Thymus (tissue), 11 donors: ENCODE measurements around the gene HPN. TPM values are rescaled to one million over a fixed set of nuclear protein-coding genes. Genes with fewer than 3 reads are reported as not detected.
"Not testable (repeated sequence)": the region's sequence is repeated elsewhere in the genome, so short reads cannot be mapped to it uniquely, and the experiment has no call there.

Experiments
- DNase-seq, 9 donors: peaks; one replicate each; pipeline ENCODE4 v3.0.0-alpha.2; 2013; ENCODE audit warnings: low spot score in 9 of 9, low read depth in 6 of 9, missing footprints in 1 of 9
- H3K27ac ChIP-seq, 2 donors: one replicate each; pipeline ENCODE4 v1.5.1; 2013; ENCODE audit warnings: control low read depth in 1 of 2, low read depth in 1 of 2, low read length in 1 of 2, mild to moderate bottlenecking in 1 of 2, moderate library complexity in 1 of 2
- H3K27me3 ChIP-seq, 2 donors: one replicate each; pipeline ENCODE4 v1.5.1; 2013; ENCODE audit warnings: low read length in 1 of 2; ENCODE audit not compliant: control insufficient read depth in 2 of 2, insufficient read depth in 1 of 2
- H3K36me3 ChIP-seq, 2 donors: one replicate each; pipeline ENCODE4 v1.5.1; 2013; ENCODE audit warnings: low read length in 1 of 2, mild to moderate bottlenecking in 1 of 2, moderate library complexity in 1 of 2; ENCODE audit not compliant: control insufficient read depth in 2 of 2, insufficient read depth in 2 of 2
- H3K4me1 ChIP-seq, 2 donors: one replicate each; pipeline ENCODE4 v1.5.1; 2013; ENCODE audit warnings: low read length in 2 of 2; ENCODE audit not compliant: control insufficient read depth in 2 of 2, insufficient read depth in 2 of 2
- H3K4me3 ChIP-seq, 2 donors: one replicate each; pipeline ENCODE4 v1.5.1; 2013; ENCODE audit warnings: low read length in 2 of 2, control low read depth in 1 of 2, mild to moderate bottlenecking in 1 of 2
- H3K9me3 ChIP-seq, 2 donors: one replicate each; pipeline ENCODE4 v1.5.1; 2013; ENCODE audit warnings: low read length in 1 of 2, mild to moderate bottlenecking in 1 of 2; ENCODE audit not compliant: control insufficient read depth in 2 of 2, insufficient read depth in 1 of 2
- WGBS: extraction: QIAGEN DNeasy Blood & Tissue Kit; methylation state at CpG from one replicate; pipeline ENCODE4 v1.1.7; 2013; 5-methylcytosine and 5-hydroxymethylcytosine counted together
- polyA plus RNA-seq: library from polyadenylated mRNA; stranded (reverse); fragments of 200-250 nt; gene quantifications from one replicate; pipeline ENCODE4 v1.2.3, GENCODE V29; 2013
- total RNA-seq: library from RNA; stranded (reverse); fragments of 120-200 nt; gene quantifications from one replicate; pipeline ENCODE4 v1.2.4, GENCODE V29; 2013
- donor health status: healthy.

The HPN gene
- total and polyA plus RNA-seq, 2 donors = 0.66 to 0.82 TPM

DNA sequence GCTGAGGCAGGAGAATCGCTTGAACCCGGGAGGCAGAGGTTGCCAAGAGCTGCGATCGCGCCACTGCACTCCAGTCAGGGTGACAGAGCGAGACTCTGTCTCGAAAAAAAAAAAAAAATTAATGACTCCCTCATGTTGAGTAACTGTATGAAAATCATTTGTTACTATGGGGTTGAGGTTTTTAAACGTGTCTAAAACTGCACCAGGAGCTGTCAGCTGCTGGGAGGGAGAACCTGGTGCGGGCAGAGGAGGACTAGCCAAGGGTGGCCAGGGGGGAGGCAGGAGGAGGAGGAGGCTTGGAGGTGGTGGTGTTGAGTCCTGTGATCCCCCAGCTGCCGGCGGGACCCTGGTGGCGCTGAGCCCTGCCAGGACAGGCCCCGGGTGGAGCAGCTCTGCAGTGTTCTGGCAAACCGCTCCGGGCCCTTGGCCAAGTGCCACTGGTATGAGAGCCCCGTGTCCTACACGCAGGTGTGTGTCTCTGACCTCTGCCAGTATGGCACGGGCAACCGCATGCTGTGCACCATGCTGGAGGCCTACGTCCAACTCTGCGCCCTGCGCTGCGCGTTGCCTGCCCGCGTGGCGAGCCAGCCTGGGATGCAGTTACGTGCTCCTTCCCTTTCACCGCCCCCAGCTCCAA is 57.0 kb downstream of the HPN start:
- no peaks in the 10 kb centered on the region for H3K9me3 ChIP-seq
- no peaks in the 10 kb centered on the region for H3K27me3 ChIP-seq
- H3K4me3 ChIP-seq = no peak overlapping the region
- no peaks in the 10 kb centered on the region for H3K36me3 ChIP-seq
- H3K27ac ChIP-seq = no peak overlapping the region
- no peak for DNase-seq
- 95% methylated on average over 29 of the region's 29 CpGs for WGBS
- no peaks in the 10 kb centered on the region for H3K4me1 ChIP-seq

DNA sequence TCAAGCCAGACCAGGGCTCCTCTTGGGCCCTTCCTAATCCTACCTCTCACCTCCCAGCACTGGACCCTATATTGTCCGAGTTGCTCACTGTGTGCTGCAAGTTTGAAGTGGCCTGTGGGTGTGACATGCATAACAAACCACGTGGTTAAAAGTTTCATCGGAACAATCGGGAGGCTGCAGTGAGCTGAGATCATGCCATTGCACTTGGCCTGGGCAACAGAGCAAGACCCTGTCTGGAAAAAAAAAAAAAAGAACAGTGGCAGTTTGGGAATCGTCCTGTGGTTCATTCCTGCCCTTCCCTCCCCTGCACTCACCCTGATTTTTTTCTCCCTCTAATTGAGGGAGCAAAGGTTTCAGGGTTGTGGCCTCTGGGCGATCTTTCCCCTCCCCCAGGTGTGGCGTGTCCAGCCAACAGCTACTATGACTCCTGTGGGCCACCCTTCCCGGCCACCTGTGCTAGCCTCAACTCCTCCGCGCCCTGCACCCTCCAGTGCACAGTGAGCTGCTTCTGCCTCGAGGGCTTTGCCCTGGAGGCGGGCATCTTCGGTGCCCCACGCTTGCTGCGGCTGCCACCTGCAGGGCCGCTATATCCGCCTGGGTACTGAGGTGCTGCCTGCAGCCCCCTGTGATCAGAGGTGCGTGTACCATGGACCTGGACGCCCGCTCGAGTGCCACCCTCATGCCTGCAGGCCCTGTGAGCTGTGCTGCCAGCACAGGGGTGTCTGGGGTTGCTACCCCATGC is 57.8 kb downstream of the HPN start:
- H3K27me3 ChIP-seq = no peaks in the 10 kb centered on the region
- H3K4me1 ChIP-seq = no peaks in the 10 kb centered on the region
- no peaks in the 10 kb centered on the region for H3K36me3 ChIP-seq
- H3K4me3 ChIP-seq = no peak overlapping the region
- no peak overlapping the region for H3K27ac ChIP-seq
- DNase-seq = no peak
- no peaks in the 10 kb centered on the region for H3K9me3 ChIP-seq
- 94% methylated on average over 21 of the region's 21 CpGs for WGBS

GRCh38 chr19:35099897-35100275 is 58.4 kb downstream of the HPN start:
- Histone ChIP-seq H3K4me1 (no peaks in the 10 kb centered on the region), H3K27me3 (no peaks in the 10 kb centered on the region), H3K27ac (no peak overlapping the region), H3K4me3 (no peak overlapping the region), H3K9me3 (no peaks in the 10 kb centered on the region), H3K36me3 (no peaks in the 10 kb centered on the region)
- WGBS = 96% methylated on average over 13 of the region's 13 CpGs
- DNase-seq = no peak

DNA sequence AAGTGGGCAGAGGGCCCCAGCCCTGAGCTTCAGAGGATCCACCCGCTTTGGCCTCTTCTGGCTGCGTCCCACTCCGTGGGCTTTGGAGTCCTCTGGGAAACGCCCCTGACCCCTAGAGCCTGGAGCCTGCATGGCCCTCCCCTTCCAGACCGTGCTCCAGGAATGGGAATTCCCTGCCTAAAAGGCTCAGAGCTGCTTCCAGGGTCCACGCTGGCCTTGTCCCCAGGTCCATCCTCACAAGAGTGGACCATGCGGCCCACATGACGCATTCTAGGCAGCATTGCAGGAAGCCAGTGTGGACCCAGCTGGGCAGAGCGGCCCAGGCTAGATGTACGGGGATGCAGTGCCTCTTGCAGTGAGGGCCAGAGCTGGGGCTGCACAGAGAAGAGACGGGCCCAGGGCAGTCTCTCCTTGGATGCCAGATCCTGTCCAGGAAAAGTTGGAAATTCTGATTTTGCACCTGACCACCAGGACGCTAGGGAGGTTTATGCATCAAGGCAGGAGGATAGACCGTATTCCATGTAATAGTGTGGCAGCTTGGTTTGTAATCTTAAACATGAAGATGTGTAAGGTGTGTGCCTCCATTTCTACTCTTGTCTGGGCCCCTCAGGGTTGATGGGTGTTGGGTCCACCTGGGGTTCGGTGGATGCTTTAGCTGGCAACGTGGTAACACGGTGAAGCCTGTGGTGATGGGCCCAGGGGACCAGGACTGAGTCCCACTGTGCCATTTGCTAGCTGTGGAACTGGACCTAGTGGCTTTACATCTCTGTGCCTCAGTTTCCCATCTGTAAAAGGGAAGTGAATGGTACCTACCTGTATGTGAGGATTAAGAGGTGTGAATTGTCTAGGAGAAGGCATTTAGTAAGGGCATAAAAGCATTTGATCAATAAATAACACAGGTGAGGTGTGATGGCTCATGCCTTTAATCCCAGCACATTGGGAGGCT is 59.3 kb downstream of the HPN start:
- Histone ChIP-seq H3K27me3 (no peaks in the 10 kb centered on the region), H3K4me3 (no peak overlapping the region), H3K9me3 (peaks cover 0 to 3% of the 10 kb centered on the region in 2 donors), H3K27ac (no peak overlapping the region), H3K4me1 (no peaks in the 10 kb centered on the region), H3K36me3 (no peaks in the 10 kb centered on the region)
- WGBS = 93% methylated on average over 16 of the region's 16 CpGs
- DNase-seq = no peak

DNA sequence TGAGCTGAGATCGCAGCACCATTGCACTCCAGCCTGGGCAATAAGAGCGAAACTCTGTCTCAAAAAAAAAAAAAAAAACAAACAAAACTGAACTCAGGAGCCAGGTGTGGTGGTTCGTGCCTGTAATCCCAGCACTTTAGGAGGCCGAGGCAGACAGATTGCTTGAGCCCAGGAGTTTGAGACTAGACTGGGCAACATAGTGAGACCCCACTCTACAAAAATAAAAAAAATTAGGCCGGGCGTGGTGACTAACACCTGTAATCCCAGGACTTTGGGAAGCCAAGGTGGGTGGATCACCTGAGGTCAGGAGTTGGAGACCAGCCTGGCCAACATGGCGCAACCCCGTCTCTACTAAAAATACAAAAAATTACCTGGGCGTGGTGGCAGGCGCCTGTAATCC is 60.4 kb downstream of the HPN start:
- 97% methylated on average over 10 of the region's 10 CpGs for WGBS
- H3K4me1 ChIP-seq, H3K4me3 ChIP-seq, H3K27ac ChIP-seq, H3K36me3 ChIP-seq, DNase-seq, H3K27me3 ChIP-seq: not testable (repeated sequence)
- H3K9me3 ChIP-seq = peaks cover 0 to 12% of the 10 kb centered on the region in 2 donors

- not testable (repeated sequence) for H3K36me3 ChIP-seq, H3K27ac ChIP-seq, DNase-seq, H3K4me3 ChIP-seq, H3K4me1 ChIP-seq, H3K27me3 ChIP-seq
- peaks cover 0 to 12% of the 10 kb centered on the region in 2 donors for H3K9me3 ChIP-seq
- WGBS = 82% methylated on average over 10 of the region's 10 CpGs
Measured at GRCh38 chr19:35103614-35104013, 62.1 kb downstream of the HPN start.

DNA sequence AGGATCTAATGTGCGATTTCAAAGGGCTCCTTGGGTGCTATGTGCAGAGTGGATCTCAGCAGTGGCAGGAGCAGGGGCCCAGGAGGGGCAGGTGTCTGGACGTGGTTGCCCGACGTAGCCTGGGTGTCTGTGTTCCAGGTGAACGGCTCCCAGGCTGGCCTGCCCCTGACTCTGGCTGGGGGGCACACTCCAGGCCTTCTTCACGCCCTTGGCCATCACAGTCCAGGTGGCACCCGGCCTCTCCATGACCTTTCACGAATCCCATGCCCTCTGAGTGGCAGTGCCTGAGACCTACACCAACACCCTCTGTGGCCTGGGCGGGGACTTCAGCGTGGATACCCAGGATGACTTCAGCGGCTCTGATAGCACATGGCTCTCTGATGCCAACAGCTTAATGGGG is 62.8 kb downstream of the HPN start:
- no peak for DNase-seq

GRCh38 chr19:35105047-35105410 is 63.5 kb downstream of the HPN start:
- H3K4me1 ChIP-seq = no peaks in the 10 kb centered on the region
- H3K27ac ChIP-seq = no peak overlapping the region
- H3K27me3 ChIP-seq = peaks cover 0 to 3% of the 10 kb centered on the region in 2 donors
- peaks cover 0 to 12% of the 10 kb centered on the region in 2 donors for H3K9me3 ChIP-seq
- DNase-seq = no peak
- no peaks in the 10 kb centered on the region for H3K36me3 ChIP-seq
- 98% methylated on average over 6 of the region's 6 CpGs for WGBS
- no peak overlapping the region for H3K4me3 ChIP-seq

More for the DNA sequence above, 62.8 kb downstream of the HPN start:
- Histone ChIP-seq H3K27me3 (no peaks in the 10 kb centered on the region), H3K36me3 (no peaks in the 10 kb centered on the region), H3K4me3 (no peak overlapping the region), H3K27ac (no peak overlapping the region), H3K9me3 (peaks cover 0 to 12% of the 10 kb centered on the region in 2 donors), H3K4me1 (no peaks in the 10 kb centered on the region)
- WGBS = 96% methylated on average over 11 of the region's 11 CpGs
